Hepatocyte (in vitro differentiated cells): ENCODE results near the gene CTSC.

Source experiments
- EZH2 ChIP-seq: fragments of 200-600 bp; sonication (generic); IDR thresholded peaks from 2 replicates; pipeline ENCODE4 v1.6.1; 2016; ENCODE audit warnings: antibody characterized with exemption, mild to moderate bottlenecking, borderline replicate concordance
- TF ChIP-seq, protein P1 (sequence below): fragments of 200-600 bp; sonication (generic); IDR thresholded peaks from 2 replicates; pipeline ENCODE4 v1.5.1; 2016; ENCODE audit warnings: antibody characterized with exemption, mild to moderate bottlenecking; ENCODE audit not compliant: poor library complexity

DNA sequence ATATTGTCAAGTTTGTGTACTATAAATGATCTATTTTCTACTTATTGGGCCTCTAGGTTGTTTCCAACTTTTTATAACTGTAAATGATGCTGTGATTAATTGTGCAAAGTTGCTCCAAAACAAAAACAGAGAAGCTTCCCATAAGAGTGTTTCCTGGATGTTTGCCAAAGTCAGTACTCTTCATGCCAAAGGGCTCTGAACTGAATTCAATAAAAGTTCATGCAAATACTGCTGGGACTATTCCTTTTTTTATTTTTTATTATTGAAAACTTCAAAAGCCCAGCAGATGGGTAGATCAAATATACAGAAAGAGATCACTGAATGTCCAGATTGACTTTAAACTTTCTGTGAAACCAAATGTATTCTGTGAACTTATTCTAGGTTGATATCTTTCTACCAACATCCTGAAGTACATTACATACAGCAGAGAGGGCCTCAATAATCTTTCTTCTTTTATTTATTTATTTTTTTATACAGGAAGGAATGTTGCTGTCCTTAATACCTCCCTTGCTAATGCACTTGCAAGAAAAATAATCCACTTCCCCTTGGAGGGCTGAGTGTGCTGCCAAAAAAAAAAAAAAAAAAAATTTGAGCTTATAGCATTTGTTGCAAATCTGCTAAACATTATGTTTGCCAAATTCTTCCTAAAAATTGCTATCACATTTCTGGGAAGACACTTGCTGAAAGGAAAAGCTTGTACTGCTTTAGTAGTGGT, 53.0 kb downstream of the CTSC start:
- TF ChIP-seq, protein P1, sequence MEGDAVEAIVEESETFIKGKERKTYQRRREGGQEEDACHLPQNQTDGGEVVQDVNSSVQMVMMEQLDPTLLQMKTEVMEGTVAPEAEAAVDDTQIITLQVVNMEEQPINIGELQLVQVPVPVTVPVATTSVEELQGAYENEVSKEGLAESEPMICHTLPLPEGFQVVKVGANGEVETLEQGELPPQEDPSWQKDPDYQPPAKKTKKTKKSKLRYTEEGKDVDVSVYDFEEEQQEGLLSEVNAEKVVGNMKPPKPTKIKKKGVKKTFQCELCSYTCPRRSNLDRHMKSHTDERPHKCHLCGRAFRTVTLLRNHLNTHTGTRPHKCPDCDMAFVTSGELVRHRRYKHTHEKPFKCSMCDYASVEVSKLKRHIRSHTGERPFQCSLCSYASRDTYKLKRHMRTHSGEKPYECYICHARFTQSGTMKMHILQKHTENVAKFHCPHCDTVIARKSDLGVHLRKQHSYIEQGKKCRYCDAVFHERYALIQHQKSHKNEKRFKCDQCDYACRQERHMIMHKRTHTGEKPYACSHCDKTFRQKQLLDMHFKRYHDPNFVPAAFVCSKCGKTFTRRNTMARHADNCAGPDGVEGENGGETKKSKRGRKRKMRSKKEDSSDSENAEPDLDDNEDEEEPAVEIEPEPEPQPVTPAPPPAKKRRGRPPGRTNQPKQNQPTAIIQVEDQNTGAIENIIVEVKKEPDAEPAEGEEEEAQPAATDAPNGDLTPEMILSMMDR: no peak
- no peak for TF ChIP-seq EZH2
